HG02759 (cell line): ENCODE results near the gene CECR2.

ENCODE experiments used
- ATAC-seq: cut with Tn5 transposase; IDR thresholded peaks from one replicate; pipeline ENCODE4 v1.9.1; 2021; ENCODE audit warnings: mild to moderate bottlenecking, moderate library complexity; ENCODE audit not compliant: unreplicated experiment

Gene CECR2

GRCh38 chr22:17443405-17444203, 74.3 kb downstream of the CECR2 start:
- ATAC-seq = no peak

DNA sequence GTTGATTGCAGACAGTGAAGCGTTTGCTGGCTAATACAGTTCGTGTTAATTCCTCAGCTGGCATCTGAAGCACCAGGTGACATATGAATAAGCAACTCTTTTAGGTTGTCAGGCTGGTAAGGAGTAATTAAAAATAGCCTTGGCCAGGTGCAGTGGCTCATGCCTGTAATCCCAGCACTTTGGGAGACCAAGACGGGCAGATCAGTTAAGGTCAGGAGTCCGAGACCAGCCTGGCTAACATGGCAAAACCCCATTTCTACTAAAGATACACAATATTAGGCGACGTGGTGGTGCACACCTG, 74.9 kb downstream of the CECR2 start:
- no peak for ATAC-seq

DNA sequence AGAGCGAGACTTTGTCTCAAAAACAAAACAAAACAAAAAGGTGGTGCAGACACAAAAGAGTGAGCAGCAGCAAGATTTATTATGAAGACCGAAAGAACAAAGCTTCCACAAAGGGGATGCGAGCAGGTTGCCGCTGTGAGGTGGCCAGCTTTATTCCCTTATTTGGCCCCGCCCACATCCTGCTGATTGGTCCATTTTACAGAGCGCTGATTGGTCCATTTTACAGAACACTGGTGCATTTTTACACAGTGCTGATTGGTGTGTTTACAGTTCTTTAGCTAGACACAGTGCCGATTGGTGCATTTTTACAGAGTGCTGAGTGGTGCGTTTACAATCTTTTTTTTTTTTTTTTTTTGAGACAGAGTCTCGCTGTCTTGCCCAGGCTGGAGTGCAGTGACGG, 77.4 kb downstream of the CECR2 start:
- ATAC-seq = no peak

GRCh38 chr22:17451316-17451715, 82.1 kb downstream of the CECR2 start:
- no peak for ATAC-seq

DNA sequence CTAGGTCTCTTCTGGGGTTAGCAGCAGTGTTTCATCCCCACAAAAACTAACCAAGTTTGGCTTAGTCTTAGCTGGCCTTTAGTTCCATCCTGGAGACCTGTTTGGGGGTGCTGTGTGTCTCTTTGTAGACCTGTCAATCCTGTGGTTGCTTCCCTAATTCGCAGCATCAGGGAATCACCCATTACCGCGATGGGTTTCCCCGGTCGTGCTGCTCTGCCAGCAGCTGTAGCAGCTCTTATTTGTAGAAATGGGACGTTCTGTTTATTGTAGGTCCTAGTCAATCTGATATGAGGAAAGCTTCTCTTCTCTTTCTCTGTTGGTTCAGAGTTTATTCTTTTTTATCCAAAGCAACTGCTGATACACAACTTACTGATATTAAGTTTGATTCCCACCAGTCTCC, 91.6 kb downstream of the CECR2 start:
- ATAC-seq = no peak

GRCh38 chr22:17470880-17471500, 101.7 kb downstream of the CECR2 start:
- no peak for ATAC-seq

DNA sequence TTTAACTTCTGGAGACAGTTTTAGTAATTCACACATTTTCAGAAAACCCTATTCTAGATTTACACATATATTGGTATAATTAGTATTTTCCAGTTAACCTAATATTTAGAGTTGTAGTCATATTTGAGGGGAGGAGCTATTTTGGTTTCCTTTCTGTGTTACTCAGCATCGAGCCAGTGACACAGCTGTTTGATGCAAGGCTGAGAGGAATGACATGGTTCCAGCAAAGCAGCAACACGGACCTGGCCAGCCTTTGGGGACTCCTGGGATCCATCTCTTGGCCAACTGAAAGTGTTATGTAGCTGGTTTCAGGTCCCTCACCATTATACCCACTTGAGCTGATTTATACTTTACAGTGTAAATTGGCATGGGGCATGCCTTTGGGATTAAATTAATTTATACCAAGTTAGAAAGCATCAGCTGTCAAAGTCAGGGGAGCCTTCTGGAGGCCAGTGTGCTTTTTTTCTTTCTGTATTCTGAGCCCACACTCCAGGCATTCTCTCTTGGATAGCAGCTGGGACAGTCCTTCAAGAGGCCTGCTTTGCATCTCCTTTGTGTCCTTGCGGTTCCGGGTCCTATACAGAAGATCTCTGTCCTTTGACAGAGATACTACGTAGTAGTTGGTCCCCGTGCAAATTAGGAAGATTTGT, 102.8 kb downstream of the CECR2 start:
- no peak for ATAC-seq

GRCh38 chr22:17472932-17473331, 103.7 kb downstream of the CECR2 start:
- no peak for ATAC-seq

DNA sequence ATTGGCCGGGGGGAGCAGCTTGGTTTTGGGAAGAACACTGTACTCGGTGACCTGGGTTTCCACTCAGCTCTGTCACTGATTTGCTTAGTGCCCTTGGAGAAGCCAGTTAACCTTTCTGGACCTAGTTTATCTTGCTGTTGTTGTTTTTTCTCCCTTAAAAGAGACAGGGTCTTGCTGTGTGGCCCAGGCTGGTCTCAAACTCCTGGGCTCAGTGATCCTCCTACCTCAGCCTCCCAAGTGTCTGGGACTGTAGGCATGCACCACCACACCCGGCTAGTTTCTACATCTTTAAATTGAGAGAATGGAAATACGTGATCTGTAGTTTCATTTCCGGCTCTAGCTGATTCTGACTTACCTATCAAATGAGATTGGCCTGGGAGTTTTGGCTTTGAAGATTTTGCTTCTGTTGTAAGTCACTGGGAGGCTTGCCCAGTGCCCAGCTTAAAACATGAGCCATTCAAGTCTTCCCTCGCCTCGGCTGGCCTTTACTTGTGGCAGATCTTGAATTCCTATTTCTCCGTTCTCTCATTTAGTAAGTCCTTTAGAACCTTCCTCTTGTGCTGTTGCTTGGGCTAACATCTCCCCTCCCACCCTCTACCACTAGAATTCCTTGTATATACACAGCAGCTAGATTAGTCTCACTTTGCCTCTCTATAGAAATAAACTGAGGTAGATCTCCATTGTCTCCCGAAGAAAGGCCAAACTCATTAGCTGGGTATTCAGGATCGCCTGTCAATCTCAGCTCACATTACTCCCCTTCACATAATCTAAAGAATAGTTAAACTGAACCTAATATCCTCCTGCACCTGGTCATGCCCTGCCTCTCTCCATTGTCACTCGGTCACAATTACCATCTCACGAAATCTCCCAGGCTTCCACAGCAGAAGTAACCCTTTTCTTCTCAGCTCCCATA, 106.3 kb downstream of the CECR2 start:
- ATAC-seq = no peak

GRCh38 chr22:17476838-17477237, 107.6 kb downstream of the CECR2 start:
- ATAC-seq = no peak

GRCh38 chr22:17477391-17477833, 108.2 kb downstream of the CECR2 start:
- no peak for ATAC-seq

- ATAC-seq = no peak
These were observed 109.9 kb downstream of the CECR2 start for GRCh38 chr22:17479135-17479534.

GRCh38 chr22:17481424-17481823, 112.2 kb downstream of the CECR2 start:
- no peak for ATAC-seq

- ATAC-seq = no peak
These were observed 114.6 kb downstream of the CECR2 start for GRCh38 chr22:17483688-17484372.

DNA sequence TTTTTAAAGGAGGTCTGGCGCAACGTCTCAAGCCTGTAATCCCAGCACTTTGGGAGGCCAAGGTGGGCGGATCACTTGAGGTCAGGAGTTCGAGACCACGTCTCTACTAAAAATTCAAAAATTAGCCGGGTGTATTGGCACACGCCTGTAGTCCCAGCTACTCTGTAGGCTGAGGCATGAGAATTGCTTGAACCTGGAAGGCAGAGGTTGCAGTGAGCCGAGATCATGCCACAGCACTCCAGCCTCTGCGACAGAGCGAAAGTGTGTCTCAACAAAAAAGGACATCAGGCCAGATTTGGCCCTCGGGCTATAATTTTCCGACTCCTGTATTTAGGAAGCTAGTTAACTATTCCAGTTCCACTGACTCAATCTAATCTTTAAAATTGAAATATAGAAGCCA, 115.3 kb downstream of the CECR2 start:
- no peak for ATAC-seq

DNA sequence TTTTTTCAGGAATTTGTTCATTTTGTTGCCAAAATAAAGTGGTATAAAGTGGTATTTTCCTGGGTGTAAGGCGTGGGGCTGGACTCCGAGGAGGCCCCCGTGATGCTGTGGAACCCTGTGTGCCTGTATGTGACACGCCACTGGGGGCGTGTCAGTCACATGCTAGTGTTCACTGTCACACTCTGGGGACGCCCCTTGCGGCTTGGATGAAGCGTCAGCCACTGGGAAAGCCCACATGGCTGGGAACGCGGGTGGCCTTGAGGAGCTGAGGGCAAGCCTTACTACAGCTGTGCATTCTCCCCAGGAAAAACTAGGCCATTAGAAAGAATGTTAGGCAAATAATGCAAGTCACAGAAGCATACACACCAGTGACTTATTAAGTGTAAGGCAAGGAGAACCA, 117.1 kb downstream of the CECR2 start:
- ATAC-seq = no peak

GRCh38 chr22:17486719-17487118, 117.5 kb downstream of the CECR2 start:
- ATAC-seq = no peak

DNA sequence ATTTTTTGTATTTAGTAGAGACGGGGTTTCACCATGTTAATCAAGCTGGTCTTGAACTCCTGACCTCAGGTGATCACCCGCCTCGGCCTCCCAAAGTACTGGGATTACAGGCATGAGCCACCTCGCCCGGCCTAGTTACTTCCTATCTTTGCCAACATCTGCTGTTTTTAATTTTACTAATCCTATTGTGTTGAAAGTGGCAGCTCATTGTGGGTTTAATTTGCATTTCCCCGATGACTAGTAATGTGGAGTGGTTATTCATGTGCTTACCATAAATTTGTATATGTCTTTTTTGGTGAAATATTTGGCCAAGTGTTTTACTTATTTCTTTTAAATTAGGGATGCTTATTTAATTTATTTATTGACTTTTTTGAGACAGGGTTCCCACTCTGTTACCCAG, 119.8 kb downstream of the CECR2 start:
- no peak for ATAC-seq

DNA sequence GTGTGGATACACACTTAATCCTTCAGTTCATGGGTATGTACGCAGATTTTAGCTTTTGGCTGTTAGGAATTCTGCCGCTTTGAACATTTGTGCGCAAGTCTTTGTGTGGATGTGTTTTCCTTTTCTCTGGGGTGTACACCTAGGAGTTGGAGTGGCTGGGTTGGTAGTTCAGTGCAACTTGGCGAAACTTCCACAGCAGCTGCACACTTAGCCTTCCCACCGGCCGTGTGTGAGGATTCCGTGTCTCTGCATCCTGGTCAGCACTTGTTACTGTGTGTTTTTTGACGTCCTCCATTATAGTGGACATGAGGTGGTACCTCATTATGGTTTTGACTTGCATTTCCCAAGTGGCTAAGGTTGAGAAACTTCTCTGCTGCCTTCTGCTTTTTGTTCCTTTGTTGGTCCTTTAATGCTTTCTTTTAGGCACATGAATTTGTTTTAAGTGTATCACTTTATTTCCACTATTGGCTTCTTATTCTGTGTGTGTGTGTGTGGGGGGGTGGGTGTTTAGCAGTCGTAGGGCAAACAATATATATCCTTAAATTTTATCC, 121.9 kb downstream of the CECR2 start:
- no peak for ATAC-seq

GRCh38 chr22:17492247-17492646, 123.0 kb downstream of the CECR2 start:
- no peak for ATAC-seq
